Left cardiac atrium (tissue), 4 donors: ENCODE results near the gene CENPC. TPM values are rescaled to one million over a fixed set of nuclear protein-coding genes. Genes with fewer than 3 reads are reported as not detected.

Source experiments
- ATAC-seq, 2 donors: fragments of 200-7000 bp; cut with Tn5 transposase; one replicate each; pipeline ENCODE4 v1.9.1; 2020; ENCODE audit warnings: mild to moderate bottlenecking in 2 of 2, moderate library complexity in 2 of 2
- DNase-seq: peaks from one replicate; pipeline ENCODE4 v3.0.0-alpha.2; 2020
- intact Hi-C, 2 donors: fragments of 100-400 bp; cut with DNase I; formaldehyde crosslinking; loops; one replicate each; pipeline versions ENCODE4 v1.14.1 to v1.15.1; 2022 to 2023
- total RNA-seq, 2 donors: library from RNA; stranded (reverse); fragmentation: NEBNext Ultra II Directional; extraction: Animal tissue kit (Norgen Biotek cat#: 25700); gene quantifications; one replicate each; pipeline ENCODE4 v1.2.1, GENCODE V29; 2021
- donor health status: DM: no; HTN: yes; CAD: no.
- donor health status: DM: no; HTN: yes; CAD: no; lungs with severe emphysema.
- donor health status: DM: yes; HTN: yes; CAD: no.
- donor health status: Dilated cardiomyopathy.

The CENPC gene
- total RNA-seq, 2 donors from 2014 or later: 10.3 to 10.6 TPM

GRCh38 chr4:67438975-67439374, 106.3 kb downstream of the CENPC start:
- intact Hi-C loops: no loop called here
- ATAC-seq (no peak), DNase-seq (no peak)

GRCh38 chr4:67437974-67438713, 107.2 kb downstream of the CENPC start:
- ATAC-seq (peak; percentile 71 to 90), DNase-seq (no peak)
- intact Hi-C loops: no loop called here

DNA sequence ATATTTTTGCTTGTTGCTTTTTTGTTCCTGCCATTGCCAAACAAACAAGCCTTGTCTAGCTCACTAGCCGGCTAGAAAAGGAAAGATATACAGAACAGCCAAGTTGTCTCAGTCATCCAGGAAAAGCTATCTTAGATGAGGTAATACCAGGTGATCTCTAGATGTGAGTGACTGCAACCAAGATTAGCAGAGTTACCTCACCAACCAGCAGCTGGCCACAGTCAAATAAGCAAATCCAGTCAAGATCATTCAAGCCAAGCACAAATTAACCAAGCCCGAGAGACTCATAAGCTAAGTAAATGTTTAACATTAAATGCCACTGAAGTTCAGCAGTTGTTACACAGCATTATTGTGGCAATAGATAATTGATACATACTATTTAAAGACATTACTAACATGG, 108.6 kb downstream of the CENPC start:
- intact Hi-C loops: no loop called here
- peak in 1 of 2 donors; percentile 42 for ATAC-seq
- DNase-seq: no peak

- intact Hi-C loops: no loop called here
- ATAC-seq (no peak), DNase-seq (no peak)
These were observed 114.3 kb downstream of the CENPC start for GRCh38 chr4:67430989-67431388.

GRCh38 chr4:67428819-67429218, 116.5 kb downstream of the CENPC start:
- no peak for ATAC-seq

More at GRCh38 chr4:67428819-67429218, 116.5 kb downstream of the CENPC start:
- intact Hi-C loops: no loop called here
- no peak for DNase-seq

Other genes starting within 250 kb of the CENPC start
- gene STAP1, start 13.2 kb upstream of the CENPC start, total RNA-seq: under 1 TPM in 1 of 2 donors, not detected in 1; 0.15 TPM
- 10 to 100 TPM; 23.1 to 32.5 TPM for gene UBA6, start 155.7 kb upstream of the CENPC start, total RNA-seq
- gene GNRHR, start 208.9 kb upstream of the CENPC start, total RNA-seq: not detected